NCI-H460 (cell line): Measurements from ENCODE around the gene CHRNB4. TPM values are rescaled to one million over a fixed set of nuclear protein-coding genes. Genes with fewer than 3 reads are reported as not detected.
"Not testable (repeated sequence)": the region's sequence is repeated elsewhere in the genome, so short reads cannot be mapped to it uniquely, and the experiment has no call there.

Experiments used
- DNase-seq: peaks from one replicate; pipeline ENCODE4 v3.0.0-alpha.2; 2016; ENCODE audit warnings: low read depth; ENCODE audit errors: extremely low read depth
- small RNA-seq, 2 experiments: library from RNA; depleted of rRNA; stranded (forward); fragments of <200 nt; gene quantifications; one replicate each; pipeline ENCODE3, GENCODE V24; 2014
- total RNA-seq: library from RNA; depleted of rRNA; stranded (reverse); fragments of >200 nt; shearing (Covaris generic); gene quantifications from 2 replicates; pipeline ENCODE4 v1.2.3, GENCODE V29; 2014; rRNA removed

Gene CHRNB4
- total RNA-seq, 1 experiment from 2014 or later: 0.05 TPM

DNA sequence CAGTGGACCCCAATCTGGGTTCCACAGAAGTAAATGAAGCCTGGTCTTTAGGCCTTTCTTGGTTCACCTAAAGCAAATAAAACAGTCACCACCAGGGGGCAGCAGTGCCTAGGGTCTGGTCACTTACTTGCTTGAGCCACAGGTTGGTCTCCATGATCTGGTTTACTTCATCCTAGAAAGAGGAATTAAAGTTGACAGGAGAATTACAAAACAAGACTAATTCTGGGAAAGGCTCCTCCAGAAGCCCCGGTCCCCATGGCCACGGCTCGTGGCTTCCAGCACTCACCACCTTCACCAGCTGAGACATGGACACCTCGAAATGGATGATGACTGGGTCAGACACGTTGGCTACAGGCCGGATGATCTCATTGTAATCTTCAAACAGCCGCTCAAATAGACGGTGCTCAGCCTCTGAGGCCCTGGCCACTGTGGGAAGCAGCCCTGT lies 22.5 kb downstream of the CHRNB4 start:
- peak; percentile 78 for DNase-seq

DNA sequence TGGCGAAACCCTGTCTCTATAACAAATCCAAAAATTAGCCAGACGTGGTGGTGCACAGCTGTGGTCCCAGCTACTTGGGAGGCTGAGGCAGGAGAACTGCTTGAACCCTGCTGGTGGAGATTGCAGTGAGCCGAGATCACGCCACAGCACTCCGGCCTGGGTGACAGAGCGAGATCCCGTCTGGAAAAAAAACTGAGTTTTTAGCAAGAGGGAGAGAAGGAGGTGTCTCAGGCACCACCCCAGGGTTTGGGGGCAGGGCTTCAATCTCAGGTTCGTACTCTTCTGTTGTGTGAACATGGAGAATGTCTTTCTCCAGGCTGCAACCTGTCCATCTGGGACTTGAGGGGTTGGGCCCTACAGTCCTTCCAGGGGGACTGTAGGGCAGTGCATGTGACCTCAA lies 22.9 kb downstream of the CHRNB4 start:
- no peak for DNase-seq

DNA sequence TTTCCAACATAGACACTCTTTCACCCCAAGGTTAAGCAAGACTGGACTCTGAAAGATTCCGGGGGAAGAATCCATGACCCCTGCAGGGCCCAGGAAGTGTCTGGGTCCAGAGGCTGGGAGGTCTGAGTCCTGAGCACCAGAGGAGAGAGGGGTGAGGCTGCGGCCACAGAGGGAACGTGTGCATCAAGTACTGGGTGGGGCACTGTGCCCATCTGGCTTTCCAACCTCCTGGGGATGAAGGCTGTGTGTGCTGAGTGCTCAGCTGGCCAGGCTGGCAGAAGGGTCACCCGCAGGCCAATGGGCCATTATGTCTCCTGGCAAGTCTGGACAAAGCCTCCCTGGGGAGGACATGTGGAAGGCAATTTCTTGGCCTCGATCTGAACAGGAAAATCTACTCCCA lies 23.5 kb downstream of the CHRNB4 start:
- DNase-seq: no peak

DNA sequence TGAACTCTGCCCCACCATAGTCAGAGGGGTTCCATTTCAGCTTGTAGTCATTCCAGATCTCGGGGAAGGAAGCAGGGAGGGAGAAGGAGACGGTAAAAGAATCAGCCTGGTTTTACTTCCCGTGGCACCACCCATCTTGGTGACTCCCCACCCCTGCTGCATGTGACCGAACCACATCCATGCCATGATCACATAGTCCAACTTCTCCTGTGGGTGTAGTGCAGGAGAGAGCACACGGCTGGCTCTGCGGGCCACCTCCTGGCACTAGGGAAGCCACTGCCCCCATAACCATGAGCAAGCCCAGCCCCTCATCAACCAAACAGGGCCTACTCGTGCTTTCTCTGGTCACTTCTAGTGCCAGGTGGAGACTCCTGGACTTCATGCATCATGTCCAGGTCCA lies 23.9 kb downstream of the CHRNB4 start:
- no peak for DNase-seq

DNA sequence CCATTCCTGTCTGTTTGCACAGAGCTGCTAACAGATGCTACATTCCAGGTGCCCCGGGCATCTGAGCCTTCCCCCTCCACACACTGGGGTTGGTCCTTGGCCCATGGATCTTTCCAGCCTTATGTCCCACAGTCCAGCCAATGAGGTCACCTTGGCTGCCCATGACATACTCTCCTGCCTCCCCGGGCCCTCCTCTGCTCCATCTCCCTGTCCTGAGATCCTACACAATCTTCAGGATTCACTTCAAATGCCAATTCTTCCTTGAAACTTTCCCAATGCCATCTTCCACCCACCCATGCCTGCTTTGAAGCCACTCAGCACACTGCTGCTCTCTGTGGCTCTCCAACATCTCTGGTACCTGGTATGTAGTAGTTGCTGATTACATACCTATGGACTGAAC lies 24.5 kb downstream of the CHRNB4 start:
- no peak for DNase-seq

DNA sequence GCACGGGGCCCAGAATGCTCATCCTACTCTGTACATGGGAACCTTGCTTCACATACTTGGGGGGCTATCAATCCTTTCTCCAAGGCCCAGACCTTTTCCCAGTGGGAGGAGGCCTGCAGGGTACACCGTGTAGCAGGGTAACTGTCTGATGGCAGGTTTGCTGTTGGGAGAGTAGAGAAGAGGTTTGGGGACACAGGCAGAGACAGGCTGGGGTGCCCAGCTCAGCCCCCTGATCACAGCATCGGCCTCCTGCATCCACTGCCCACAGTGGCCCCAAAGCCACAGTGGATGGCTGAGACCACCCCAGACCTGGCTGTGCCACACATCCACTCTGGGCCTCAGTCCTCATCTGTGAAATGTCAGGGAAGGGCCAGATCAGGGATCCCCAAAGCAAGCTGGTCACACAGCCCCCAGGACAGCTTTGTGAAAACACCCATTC lies 25.8 kb downstream of the CHRNB4 start:
- DNase-seq: no peak

DNA sequence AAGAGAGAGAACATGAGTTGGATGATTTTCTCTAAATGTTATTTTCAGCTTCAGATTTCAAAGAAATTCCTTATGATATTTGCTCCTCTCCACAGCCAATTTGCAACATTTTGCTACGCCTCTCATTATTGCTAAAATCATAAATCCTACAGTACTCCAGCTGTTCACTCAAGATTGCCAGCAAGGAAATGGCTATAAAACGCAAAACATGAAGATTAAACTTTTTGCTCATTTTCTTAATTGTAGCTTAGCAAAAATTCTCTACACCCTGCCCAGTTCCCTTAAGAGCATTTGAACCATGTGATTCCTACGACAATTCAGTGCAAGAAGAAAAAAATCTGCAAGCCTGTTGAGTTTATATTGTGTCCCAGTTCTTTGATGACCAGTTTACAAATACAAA lies 27.0 kb downstream of the CHRNB4 start:
- DNase-seq: no peak

DNA sequence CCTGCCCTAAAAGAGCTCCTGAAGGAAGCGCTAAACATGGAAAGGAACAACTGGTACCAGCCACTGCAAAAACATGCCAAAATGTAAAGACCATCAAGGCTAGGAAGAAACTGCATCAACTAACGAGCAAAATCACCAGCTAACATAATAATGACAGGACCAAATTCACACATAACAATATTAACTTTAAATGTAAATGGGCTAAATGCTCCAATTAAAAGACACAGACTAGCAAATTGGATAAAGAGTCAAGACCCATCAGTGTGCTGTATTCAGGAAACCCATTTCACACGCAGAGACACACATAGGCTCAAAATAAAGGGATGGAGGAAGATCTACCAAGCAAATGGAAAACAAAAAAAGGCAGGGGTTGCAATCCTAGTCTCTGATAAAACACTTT lies 31.5 kb downstream of the CHRNB4 start:
- not testable (repeated sequence) for DNase-seq

DNA sequence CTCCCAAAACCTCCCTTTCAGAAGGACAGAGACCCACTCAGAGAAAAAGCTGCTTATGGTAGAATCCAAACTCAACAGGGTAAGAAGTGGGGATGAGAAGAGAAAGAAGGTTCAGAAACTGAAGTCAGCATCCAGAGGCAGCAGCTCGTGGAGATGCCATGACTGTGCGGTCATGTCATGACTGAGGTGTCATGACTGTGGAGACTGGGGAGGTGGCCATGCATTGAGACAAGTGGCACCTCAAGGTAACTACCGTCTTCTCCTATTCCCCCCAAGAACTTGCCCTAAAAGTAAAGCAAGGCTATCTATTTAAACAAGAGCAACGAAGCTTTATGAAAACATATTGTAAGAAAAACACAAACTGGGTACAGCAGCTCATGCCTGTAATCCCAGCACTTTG lies 35.3 kb downstream of the CHRNB4 start:
- DNase-seq: no peak

DNA sequence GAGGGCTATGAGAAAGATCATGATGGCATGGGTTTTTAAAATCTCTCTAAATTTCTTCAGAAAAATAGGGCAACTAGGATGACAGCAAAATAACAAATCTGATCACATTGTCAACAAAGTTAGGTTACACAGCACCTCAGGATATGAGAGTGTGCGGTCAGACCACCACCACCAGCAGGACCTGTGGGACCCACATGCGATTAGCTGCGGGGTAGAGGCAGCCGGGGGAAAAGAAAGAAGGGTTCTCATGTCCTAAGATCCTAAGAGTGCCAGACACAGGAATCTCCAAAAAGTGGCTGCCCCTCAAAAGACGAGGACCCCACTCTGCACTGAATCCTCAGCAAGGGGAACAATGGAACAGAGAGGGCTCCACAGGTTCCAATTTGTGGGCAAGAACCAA lies 35.8 kb downstream of the CHRNB4 start:
- DNase-seq: no peak

DNA sequence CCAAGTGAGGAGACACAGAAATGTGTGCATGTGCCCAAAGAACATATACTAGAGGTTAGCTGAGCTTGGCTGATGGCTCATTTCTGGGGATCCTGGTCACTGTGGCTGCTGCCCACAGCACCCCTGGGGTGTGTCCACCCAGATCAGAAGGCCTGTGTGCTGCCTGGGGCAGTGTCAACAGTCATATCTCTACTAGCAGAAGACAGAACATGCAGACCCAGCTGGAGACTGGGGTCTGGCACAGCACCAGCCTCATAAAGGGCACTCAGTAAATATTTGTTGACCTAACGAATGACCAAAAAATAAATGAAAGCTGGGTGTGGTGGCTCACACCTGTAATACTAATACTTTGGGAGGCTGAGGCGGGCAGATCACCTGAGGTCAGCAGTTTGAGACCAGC lies 36.6 kb downstream of the CHRNB4 start:
- DNase-seq: no peak

DNA sequence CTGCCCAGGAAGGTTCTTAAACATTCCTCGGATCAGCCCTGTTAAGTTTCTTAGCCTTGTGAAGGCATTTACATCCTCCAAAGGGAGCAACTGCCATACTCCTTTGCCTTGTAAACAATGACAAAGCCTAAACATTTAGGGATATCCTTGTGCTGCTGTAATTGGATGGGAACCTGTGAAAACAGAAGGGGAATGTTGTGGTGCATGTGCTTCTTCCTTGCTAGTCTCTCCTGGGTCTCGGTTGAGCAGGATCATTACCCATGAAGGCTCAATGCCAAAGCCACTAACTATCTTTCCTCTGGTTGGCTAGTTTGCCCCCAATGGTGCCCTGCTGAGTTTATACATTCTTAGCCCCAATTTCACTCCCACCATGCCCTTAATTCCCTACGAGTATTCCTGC lies 37.5 kb downstream of the CHRNB4 start:
- no peak for DNase-seq

DNA sequence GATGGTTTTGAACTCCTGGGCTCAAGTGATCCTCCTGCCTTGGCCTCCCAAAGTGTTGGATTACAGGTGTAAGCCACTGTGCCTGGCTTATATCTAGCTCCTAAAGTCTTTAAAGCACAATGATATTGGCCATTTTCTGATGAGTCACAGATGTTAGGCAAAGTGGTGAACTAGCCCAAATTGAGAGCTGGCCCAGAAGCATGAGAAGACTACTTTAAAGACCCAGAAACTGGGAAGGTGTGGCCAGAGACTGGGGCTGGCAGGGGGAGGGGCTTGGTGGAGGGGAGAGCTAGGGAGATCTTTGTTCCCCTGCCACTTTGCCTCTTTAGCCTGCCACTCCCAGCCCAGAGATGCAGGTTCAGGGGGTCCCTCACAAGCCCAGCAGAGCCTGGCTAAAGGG lies 41.8 kb downstream of the CHRNB4 start:
- no peak for DNase-seq

DNA sequence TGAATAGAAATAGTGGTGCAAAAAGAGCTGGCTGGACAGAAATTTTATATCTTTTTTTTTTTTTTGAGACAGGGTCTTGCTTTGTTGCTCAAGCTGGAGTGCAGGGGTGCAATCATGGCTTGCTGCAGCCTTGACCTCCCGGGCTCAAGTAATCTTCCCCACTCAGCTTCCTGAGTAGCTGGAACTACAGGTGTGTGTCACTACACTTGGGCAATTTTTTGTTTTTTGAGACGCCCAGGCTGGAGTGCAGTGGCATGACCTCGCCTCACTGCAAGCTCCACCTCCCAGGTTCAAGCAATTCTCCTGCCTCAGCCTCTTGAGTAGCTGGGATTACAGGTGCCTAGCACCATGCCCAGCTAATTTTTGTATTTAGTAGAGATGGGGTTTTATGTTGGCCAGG lies 42.7 kb downstream of the CHRNB4 start:
- no peak for DNase-seq

DNA sequence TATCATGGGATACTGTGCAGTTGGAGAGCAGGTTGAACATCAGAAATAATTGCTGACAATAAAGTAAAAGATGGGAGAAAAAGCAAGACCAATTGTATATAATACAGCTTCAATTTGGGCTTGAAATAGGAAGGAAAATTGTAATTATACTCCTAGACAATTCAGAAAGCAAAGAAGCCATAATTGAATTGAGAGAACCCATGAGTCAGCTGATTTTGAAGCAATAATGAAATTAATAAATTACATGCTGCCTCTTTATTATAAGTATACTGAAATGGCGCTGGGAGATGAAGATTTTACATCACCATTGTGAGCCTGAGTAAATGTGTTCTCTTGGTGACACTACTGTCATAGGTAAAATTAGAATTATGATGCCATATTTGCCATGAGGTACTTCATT lies 43.4 kb downstream of the CHRNB4 start:
- DNase-seq: no peak

DNA sequence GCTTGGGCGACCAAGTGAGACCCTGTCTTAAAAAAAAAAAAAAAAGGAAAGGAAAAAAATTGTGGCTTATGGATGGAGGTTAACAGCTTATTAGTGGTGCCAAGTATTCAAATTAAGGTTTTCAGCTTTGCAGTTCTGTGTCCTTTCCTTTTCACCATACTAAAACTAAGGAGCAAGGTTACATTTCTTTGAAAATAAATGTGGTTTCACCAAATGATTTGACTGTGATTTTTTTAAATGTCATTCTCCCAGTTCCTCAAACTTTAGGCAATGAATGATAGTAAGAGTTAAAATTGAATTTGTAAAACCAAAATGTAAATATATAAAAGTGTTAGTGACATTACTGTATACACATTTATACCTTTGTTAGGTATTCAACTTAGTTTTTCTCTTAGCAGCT lies 66.1 kb downstream of the CHRNB4 start:
- DNase-seq: no peak

Small RNAs within 50 kb of the gene (small RNA-seq; reads per million reads assigned to genes)
- 0 reads per million in 2 experiments for gene AC067863.2

Other genes starting within 250 kb of the CHRNB4 start
- 31.6 and 32.4 TPM in 2 replicates for gene IREB2, start 203.0 kb downstream of the CHRNB4 start, total RNA-seq
- 6.6 and 6.9 TPM in 2 replicates for gene HYKK, start 133.6 kb downstream of the CHRNB4 start, total RNA-seq
- 265 and 307 TPM in 2 replicates for gene PSMA4, start 100.8 kb downstream of the CHRNB4 start, total RNA-seq
- 20.1 and 21.0 TPM in 2 replicates for gene CHRNA5, start 75.7 kb downstream of the CHRNB4 start, total RNA-seq
- gene CHRNA3, start 20.2 kb downstream of the CHRNB4 start, total RNA-seq: not detected in 2 replicates
- 1.8 and 2.1 TPM in 2 replicates for gene ADAMTS7, start 170.3 kb upstream of the CHRNB4 start, total RNA-seq
- 142 and 162 TPM in 2 replicates for gene MORF4L1, start 231.7 kb upstream of the CHRNB4 start, total RNA-seq